Left lung (tissue), 10 donors: ENCODE measurements around the gene GRB10. TPM values are rescaled to one million over a fixed set of nuclear protein-coding genes. Genes with fewer than 3 reads are reported as not detected.

Experiments used
- ATAC-seq: fragments of 200-7000 bp; cut with Tn5 transposase; one replicate; pipeline ENCODE4 v1.9.1; 2020; ENCODE audit warnings: moderate library complexity
- DNase-seq, 4 donors: peaks; one replicate each; pipeline ENCODE4 v3.0.0-alpha.2; 2013 to 2020
- H3K27ac ChIP-seq, 2 donors: fragments of 200-600 bp; sonication (generic) in 1 of 2; one replicate each; pipeline versions ENCODE4 v1.5.0 to v1.8.0; 2020 to 2021
- H3K27me3 ChIP-seq, 2 donors: fragments of 200-600 bp; sonication (generic) in 1 of 2; one replicate each; pipeline versions ENCODE4 v1.5.0 to v1.8.0; 2020 to 2021
- H3K36me3 ChIP-seq, 2 donors: fragments of 200-600 bp; sonication (generic) in 1 of 2; one replicate each; pipeline versions ENCODE4 v1.5.0 to v1.8.0; 2020 to 2021
- H3K4me1 ChIP-seq, 2 donors: fragments of 200-600 bp; one replicate each; pipeline ENCODE4 v1.8.0; 2021
- H3K4me3 ChIP-seq, 2 donors: fragments of 200-600 bp; sonication (generic) in 1 of 2; one replicate each; pipeline versions ENCODE4 v1.5.0 to v1.8.0; 2020 to 2021; ENCODE audit warnings: mild to moderate bottlenecking in 1 of 2
- H3K9me3 ChIP-seq, 2 donors: fragments of 200-600 bp; sonication (generic) in 1 of 2; one replicate each; pipeline versions ENCODE4 v1.5.0 to v1.8.0; 2020 to 2021
- CTCF ChIP-seq, 2 donors: fragments of 200-600 bp; sonication (generic) in 1 of 2; IDR thresholded peaks; one replicate each; pipeline versions ENCODE4 v1.5.0 to v1.8.0; 2021; ENCODE audit warnings: antibody characterized with exemption in 2 of 2
- intact Hi-C, 2 donors: fragments of 100-400 bp; cut with DNase I; formaldehyde crosslinking; loops; one replicate each; pipeline versions ENCODE4 v1.11.2 to v1.14.2; 2022
- polyA plus RNA-seq, 6 donors: library from polyadenylated mRNA; unstranded; fragments of 120-200 nt; gene quantifications; one replicate each; pipeline ENCODE4 v1.2.1, GENCODE V29; 2013; ENCODE audit not compliant: insufficient read length in 6 of 6
- total RNA-seq, 2 donors: library from RNA; stranded (reverse); fragmentation: NEBNext Ultra II Directional; extraction: Animal tissue kit (Norgen Biotek cat#: 25700); gene quantifications; one replicate each; pipeline ENCODE4 v1.2.1, GENCODE V29; 2021
- donor health status: DM: no; HTN: yes; CAD: no.
- donor health status: DM: no; HTN: no; CAD: no.

GRB10 gene
- total and polyA plus RNA-seq, 8 donors = 38.8 to 58.3 (median 45.0) TPM

GRCh38 chr7:50640256-50640655 lies 142.4 kb downstream of the GRB10 start:
- Histone ChIP-seq H3K9me3 (no peaks in the 10 kb centered on the region), H3K4me3 (no peak overlapping the region), H3K36me3 (no peaks in the 10 kb centered on the region), H3K4me1 (no peaks in the 10 kb centered on the region), H3K27ac (no peak overlapping the region), H3K27me3 (no peaks in the 10 kb centered on the region)
- intact Hi-C loops = no loop called here
- no peak for DNase-seq
- no peak for TF ChIP-seq CTCF (IDR thresholded peaks at IDR 0.05)
- ATAC-seq = no peak

- no peak overlapping the region for H3K27ac ChIP-seq
- no peaks in the 10 kb centered on the region for H3K9me3 ChIP-seq
- intact Hi-C loops = no loop called here
- DNase-seq = no peak
- ATAC-seq = no peak
- no peak overlapping the region for H3K4me3 ChIP-seq
- no peak for TF ChIP-seq CTCF (IDR thresholded peaks at IDR 0.05)
- peaks cover 0 to 7% of the 10 kb centered on the region in 2 donors for H3K4me1 ChIP-seq
- H3K27me3 ChIP-seq = no peaks in the 10 kb centered on the region
- no peaks in the 10 kb centered on the region for H3K36me3 ChIP-seq
Measured at GRCh38 chr7:50637725-50638643, 144.7 kb downstream of the GRB10 start.

GRCh38 chr7:50634378-50634777 lies 148.3 kb downstream of the GRB10 start:
- TF ChIP-seq CTCF (IDR thresholded peaks at IDR 0.05) = no peak
- intact Hi-C loops = no loop called here
- Histone ChIP-seq H3K4me1 (peaks cover 0 to 14% of the 10 kb centered on the region in 2 donors), H3K27me3 (no peaks in the 10 kb centered on the region), H3K36me3 (no peaks in the 10 kb centered on the region), H3K4me3 (no peak overlapping the region), H3K9me3 (no peaks in the 10 kb centered on the region), H3K27ac (no peak overlapping the region)
- ATAC-seq (no peak), DNase-seq (no peak)

- ATAC-seq = no peak
- Histone ChIP-seq H3K4me3 (no peak overlapping the region), H3K4me1 (peaks cover 0 to 14% of the 10 kb centered on the region in 2 donors), H3K9me3 (no peaks in the 10 kb centered on the region), H3K27me3 (no peaks in the 10 kb centered on the region), H3K27ac (no peak overlapping the region), H3K36me3 (no peaks in the 10 kb centered on the region)
- no peak for DNase-seq
- intact Hi-C loops = no loop called here
- TF ChIP-seq CTCF (IDR thresholded peaks at IDR 0.05) = no peak
Measured at GRCh38 chr7:50633414-50633710, 149.3 kb downstream of the GRB10 start.

GRCh38 chr7:50632561-50633413 lies 149.9 kb downstream of the GRB10 start:
- no peaks in the 10 kb centered on the region for H3K9me3 ChIP-seq
- DNase-seq = peak in 1 of 4 donors; percentile 28
- H3K27me3 ChIP-seq = no peaks in the 10 kb centered on the region
- no peak overlapping the region for H3K4me3 ChIP-seq
- H3K27ac ChIP-seq = no peak overlapping the region
- ATAC-seq = peak; percentile 92
- intact Hi-C loops = no loop called here
- TF ChIP-seq CTCF (IDR thresholded peaks at IDR 0.05) = peak; percentile 74 to 77
- no peaks in the 10 kb centered on the region for H3K36me3 ChIP-seq
- peaks cover 0 to 14% of the 10 kb centered on the region in 2 donors for H3K4me1 ChIP-seq
